H9 (cell line): ENCODE data around the gene AFAP1L2. TPM values are rescaled to one million over a fixed set of nuclear protein-coding genes. Genes with fewer than 3 reads are reported as not detected.
A peak's percentile ranks its signal among the peaks of the same experiment; 100 is the strongest.

ENCODE experiments used
- DNase-seq: peaks from one replicate; pipeline ENCODE4 v3.0.0-alpha.2; 2017
- H2AFZ ChIP-seq: one replicate; pipeline ENCODE4 v1.6.1; 2013; ENCODE audit warnings: mild to moderate bottlenecking, low read length, control low read depth, moderate library complexity
- H2AK5ac ChIP-seq: 2 replicates; pipeline ENCODE4 v1.6.1; 2013; ENCODE audit warnings: low read length, control low read depth, mixed read lengths; ENCODE audit not compliant: insufficient read length
- H2BK120ac ChIP-seq: one replicate; pipeline ENCODE4 v1.6.1; 2013; ENCODE audit warnings: low read depth, mild to moderate bottlenecking, low read length, control low read depth, inconsistent platforms; ENCODE audit not compliant: poor library complexity, severe bottlenecking
- H2BK12ac ChIP-seq: 2 replicates; pipeline ENCODE4 v1.6.1; 2013; ENCODE audit warnings: low read length, control low read depth, mixed read lengths, low read depth; ENCODE audit not compliant: insufficient read length
- H2BK15ac ChIP-seq: 2 replicates; pipeline ENCODE4 v1.6.1; 2013; ENCODE audit warnings: low read depth, low read length, control low read depth
- H2BK20ac ChIP-seq: one replicate; pipeline ENCODE4 v1.6.1; 2013; ENCODE audit warnings: low read depth, mild to moderate bottlenecking, low read length, control low read depth, inconsistent platforms; ENCODE audit not compliant: poor library complexity, severe bottlenecking
- H2BK5ac ChIP-seq: 2 replicates; pipeline ENCODE4 v1.6.1; 2013; ENCODE audit warnings: low read length, control low read depth, mixed read lengths; ENCODE audit not compliant: insufficient read length
- H3K14ac ChIP-seq: 2 replicates; pipeline ENCODE4 v1.6.1; 2013; ENCODE audit warnings: low read length, control low read depth; ENCODE audit not compliant: insufficient read depth
- H3K18ac ChIP-seq: 2 replicates; pipeline ENCODE4 v1.6.1; 2013; ENCODE audit warnings: low read depth, mild to moderate bottlenecking, mixed read lengths, low read length, control low read depth; ENCODE audit not compliant: insufficient read length
- H3K23ac ChIP-seq: 2 replicates; pipeline ENCODE4 v1.6.1; 2013; ENCODE audit warnings: low read length, control low read depth, mixed read lengths, low read depth; ENCODE audit not compliant: insufficient read length
- H3K23me2 ChIP-seq: 2 replicates; pipeline ENCODE4 v1.6.1; 2013; ENCODE audit warnings: low read depth, mild to moderate bottlenecking, mixed read lengths, low read length, control low read depth; ENCODE audit not compliant: insufficient read length, poor library complexity, severe bottlenecking
- H3K27ac ChIP-seq: 2 replicates; pipeline ENCODE4 v1.5.1; 2013; ENCODE audit warnings: low read length, control low read depth, mixed read lengths, low read depth; ENCODE audit not compliant: insufficient read length
- H3K27me3 ChIP-seq: 2 replicates; pipeline ENCODE4 v1.6.1; 2013; ENCODE audit warnings: low read length, control low read depth, inconsistent platforms; ENCODE audit not compliant: insufficient read depth
- H3K4ac ChIP-seq: 2 replicates; pipeline ENCODE4 v1.6.1; 2013; ENCODE audit warnings: low read depth, mild to moderate bottlenecking, control low read depth, inconsistent platforms, low read length, moderate library complexity
- H3K4me1 ChIP-seq: 2 replicates; pipeline ENCODE4 v1.6.1; 2013; ENCODE audit warnings: low read length, control low read depth, inconsistent platforms; ENCODE audit not compliant: insufficient read depth
- H3K4me2 ChIP-seq: 2 replicates; pipeline ENCODE4 v1.6.1; 2013; ENCODE audit warnings: low read length, control low read depth, mixed read lengths; ENCODE audit not compliant: insufficient read length, insufficient read depth
- H3K56ac ChIP-seq: 2 replicates; pipeline ENCODE4 v1.6.1; 2013; ENCODE audit warnings: low read depth, mild to moderate bottlenecking, mixed read lengths, low read length, control low read depth; ENCODE audit not compliant: insufficient read length
- H3K79me1 ChIP-seq: 2 replicates; pipeline ENCODE4 v1.6.1; 2013; ENCODE audit warnings: low read depth, mild to moderate bottlenecking, moderate library complexity, low read length, control low read depth, inconsistent platforms; ENCODE audit not compliant: insufficient read depth, poor library complexity, severe bottlenecking
- H3K79me2 ChIP-seq: 2 replicates; pipeline ENCODE4 v1.6.1; 2013; ENCODE audit warnings: low read length, control low read depth, inconsistent platforms; ENCODE audit not compliant: insufficient read depth
- H3K9ac ChIP-seq: 2 replicates; pipeline ENCODE4 v1.6.1; 2013; ENCODE audit warnings: low read length, control low read depth, mixed read lengths; ENCODE audit not compliant: insufficient read length; ENCODE audit errors: extremely low read depth
- H3K9me3 ChIP-seq: one replicate; pipeline ENCODE4 v1.6.1; 2013; ENCODE audit warnings: low read depth, low read length, inconsistent platforms; ENCODE audit not compliant: control insufficient read depth
- H3T11ph ChIP-seq: one replicate; pipeline ENCODE4 v1.6.1; 2013; ENCODE audit warnings: mild to moderate bottlenecking, low read length, control low read depth, inconsistent platforms
- H4K20me1 ChIP-seq: one replicate; pipeline ENCODE4 v1.6.1; 2013; ENCODE audit not compliant: control insufficient read depth, insufficient read length, insufficient read depth
- H4K5ac ChIP-seq: 2 replicates; pipeline ENCODE4 v1.6.1; 2013; ENCODE audit warnings: low read depth, mild to moderate bottlenecking, mixed read lengths, low read length, control low read depth; ENCODE audit not compliant: insufficient read length
- H4K8ac ChIP-seq: replicated peaks from 2 replicates; pipeline ENCODE4 v1.6.1; 2013; ENCODE audit warnings: low read length, control low read depth, mixed read lengths, low read depth; ENCODE audit not compliant: insufficient read length
- H4K91ac ChIP-seq: 2 replicates; pipeline ENCODE4 v1.6.1; 2013; ENCODE audit warnings: low read depth, mild to moderate bottlenecking, moderate library complexity, mixed read lengths, low read length, control low read depth; ENCODE audit not compliant: insufficient read length
- H3K27ac Mint-ChIP-seq, 3 experiments: 2 replicates in 2 of 3; 3 replicates in 1 of 3; pipeline ENCODE4 v1.8.0; 2020 to 2021; ENCODE audit warnings: mixed read lengths in 3 of 3, mild to moderate bottlenecking in 1 of 3, moderate library complexity in 1 of 3
- H3K27me3 Mint-ChIP-seq: 2 replicates; pipeline ENCODE4 v1.8.0; 2021; ENCODE audit warnings: low read depth, mild to moderate bottlenecking, moderate library complexity, mixed read lengths
- H3K36me3 Mint-ChIP-seq, 3 experiments: 2 replicates in 2 of 3; 3 replicates in 1 of 3; pipeline ENCODE4 v1.8.0; 2020 to 2021; ENCODE audit warnings: low read depth in 3 of 3, mixed read lengths in 3 of 3; ENCODE audit not compliant: insufficient read depth in 1 of 3
- H3K4me1 Mint-ChIP-seq, 2 experiments: 2 replicates each; pipeline ENCODE4 v1.8.0; 2020; ENCODE audit warnings: mixed read lengths in 2 of 2
- H3K4me3 Mint-ChIP-seq, 2 experiments: 2 replicates in 1 of 2; 3 replicates in 1 of 2; pipeline ENCODE4 v1.8.0; 2020 to 2021; ENCODE audit warnings: mild to moderate bottlenecking in 2 of 2, mixed read lengths in 2 of 2, moderate library complexity in 1 of 2
- H3K9me3 Mint-ChIP-seq, 2 experiments: 2 replicates in 1 of 2; 3 replicates in 1 of 2; pipeline ENCODE4 v1.8.0; 2020; ENCODE audit warnings: mild to moderate bottlenecking in 2 of 2, mixed read lengths in 2 of 2, moderate library complexity in 1 of 2
- WGBS: extraction: QIAGEN DNeasy Blood & Tissue Kit; methylation state at CpG from one replicate; pipeline ENCODE4 v1.1.7; 2013; ENCODE audit warnings: missing lambda C conversion rate, low lambda C conversion rate, mixed read lengths; ENCODE audit not compliant: insufficient read length; ENCODE audit errors: extremely low coverage; 5-methylcytosine and 5-hydroxymethylcytosine counted together
- total RNA-seq: library from RNA; stranded (reverse); gene quantifications from 2 replicates; pipeline ENCODE4 v1.2.1, GENCODE V29; 2021
- TF ChIP-seq, protein P1 (sequence below): fragments of 200-600 bp; sonication (generic); conservative IDR thresholded peaks from 3 replicates; pipeline ENCODE4 v1.8.0; 2021; ENCODE audit warnings: antibody characterized with exemption, mild to moderate bottlenecking

Gene AFAP1L2
- total RNA-seq, 1 experiment from 2014 or later: 0.77 TPM

DNA sequence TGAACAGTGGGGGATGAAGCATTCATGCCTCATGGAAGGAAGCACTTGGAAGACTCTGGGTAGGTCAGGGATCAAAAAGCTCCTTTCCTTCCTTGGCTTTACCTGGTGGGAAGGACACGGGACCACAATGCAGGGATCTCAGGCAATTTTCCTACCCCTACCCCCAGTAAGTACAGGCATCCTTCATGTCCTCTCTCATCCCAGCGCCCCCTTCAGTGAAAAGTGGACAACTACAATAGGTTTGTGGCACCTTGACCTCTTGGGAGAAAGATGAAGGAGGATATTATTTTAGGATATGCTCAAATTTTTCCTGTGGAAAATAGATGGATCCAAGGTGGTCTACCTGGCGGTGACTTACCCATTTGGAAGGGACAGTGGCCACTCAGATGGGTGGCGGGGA lies 16.5 kb downstream of the AFAP1L2 start:
- H3K27ac Mint-ChIP-seq: no peak overlapping the region
- H3K4ac ChIP-seq: no peak overlapping the region
- H2BK5ac ChIP-seq: no peak overlapping the region
- no CpG with 5 or more reads among the region's 4 CpGs for WGBS
- no peaks in the 10 kb centered on the region for H4K20me1 ChIP-seq
- no peak overlapping the region for H2AFZ ChIP-seq
- no peak overlapping the region for H3K23ac ChIP-seq
- peaks cover 7 to 14% of the 10 kb centered on the region in 2 experiments for H3K4me1 Mint-ChIP-seq
- H3K4me2 ChIP-seq: no peak overlapping the region
- H4K5ac ChIP-seq: no peak overlapping the region
- H2BK120ac ChIP-seq: no peak overlapping the region
- H3K27me3 ChIP-seq: no peaks in the 10 kb centered on the region
- no peak overlapping the region for H4K8ac ChIP-seq
- no peak overlapping the region for H3T11ph ChIP-seq
- TF ChIP-seq, protein P1, sequence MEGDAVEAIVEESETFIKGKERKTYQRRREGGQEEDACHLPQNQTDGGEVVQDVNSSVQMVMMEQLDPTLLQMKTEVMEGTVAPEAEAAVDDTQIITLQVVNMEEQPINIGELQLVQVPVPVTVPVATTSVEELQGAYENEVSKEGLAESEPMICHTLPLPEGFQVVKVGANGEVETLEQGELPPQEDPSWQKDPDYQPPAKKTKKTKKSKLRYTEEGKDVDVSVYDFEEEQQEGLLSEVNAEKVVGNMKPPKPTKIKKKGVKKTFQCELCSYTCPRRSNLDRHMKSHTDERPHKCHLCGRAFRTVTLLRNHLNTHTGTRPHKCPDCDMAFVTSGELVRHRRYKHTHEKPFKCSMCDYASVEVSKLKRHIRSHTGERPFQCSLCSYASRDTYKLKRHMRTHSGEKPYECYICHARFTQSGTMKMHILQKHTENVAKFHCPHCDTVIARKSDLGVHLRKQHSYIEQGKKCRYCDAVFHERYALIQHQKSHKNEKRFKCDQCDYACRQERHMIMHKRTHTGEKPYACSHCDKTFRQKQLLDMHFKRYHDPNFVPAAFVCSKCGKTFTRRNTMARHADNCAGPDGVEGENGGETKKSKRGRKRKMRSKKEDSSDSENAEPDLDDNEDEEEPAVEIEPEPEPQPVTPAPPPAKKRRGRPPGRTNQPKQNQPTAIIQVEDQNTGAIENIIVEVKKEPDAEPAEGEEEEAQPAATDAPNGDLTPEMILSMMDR: peak; percentile 68
- no peaks in the 10 kb centered on the region for H3K4me1 ChIP-seq
- H3K9me3 Mint-ChIP-seq: no peaks in the 10 kb centered on the region
- H3K27ac ChIP-seq: no peak overlapping the region
- H3K27me3 Mint-ChIP-seq: peaks cover 10% of the 10 kb centered on the region
- no peaks in the 10 kb centered on the region for H3K9me3 ChIP-seq
- no peak overlapping the region for H2BK12ac ChIP-seq
- H3K18ac ChIP-seq: no peak overlapping the region
- no peaks in the 10 kb centered on the region for H3K79me1 ChIP-seq
- DNase-seq: no peak
- no peaks in the 10 kb centered on the region for H3K23me2 ChIP-seq
- no peaks in the 10 kb centered on the region for H3K79me2 ChIP-seq
- H2AK5ac ChIP-seq: no peak overlapping the region
- no peak overlapping the region for H2BK15ac ChIP-seq
- H3K9ac ChIP-seq: no peak overlapping the region
- H3K36me3 Mint-ChIP-seq: no peaks in the 10 kb centered on the region
- H4K91ac ChIP-seq: no peak overlapping the region
- H3K56ac ChIP-seq: no peak overlapping the region
- H2BK20ac ChIP-seq: no peak overlapping the region
- no peak overlapping the region for H3K4me3 Mint-ChIP-seq
- no peak overlapping the region for H3K14ac ChIP-seq
